Sigmoid colon (tissue), 7 donors: Measurements from ENCODE around the gene SOBP. TPM values are rescaled to one million over a fixed set of nuclear protein-coding genes. Genes with fewer than 3 reads are reported as not detected.

Experiments
- DNase-seq: peaks from one replicate; pipeline ENCODE4 v3.0.0-alpha.2; 2019
- H3K27ac ChIP-seq, 4 donors: fragments of 200-600 bp; sonication (generic); one replicate each; pipeline ENCODE4 v1.5.1; 2016 to 2019; ENCODE audit warnings: mild to moderate bottlenecking in 1 of 4
- H3K27me3 ChIP-seq, 3 donors: fragments of 200-600 bp; sonication (generic); one replicate each; pipeline ENCODE4 v1.5.1; 2019; ENCODE audit warnings: mild to moderate bottlenecking in 1 of 3
- H3K36me3 ChIP-seq, 4 donors: fragments of 200-600 bp; sonication (generic); one replicate each; pipeline ENCODE4 v1.5.1; 2016 to 2019
- H3K4me1 ChIP-seq, 4 donors: fragments of 200-600 bp; sonication (generic); one replicate each; pipeline ENCODE4 v1.5.1; 2017 to 2019
- H3K4me3 ChIP-seq, 4 donors: fragments of 200-600 bp; sonication (generic); one replicate each; pipeline ENCODE4 v1.5.1; 2017 to 2019; ENCODE audit warnings: mild to moderate bottlenecking in 2 of 4, moderate library complexity in 1 of 4
- H3K9me3 ChIP-seq, 4 donors: fragments of 200-600 bp in 3 of 4; sonication (generic) in 3 of 4; one replicate each; pipeline versions ENCODE4 v1.5.1 to v1.6.1; 2013 to 2019
- EP300 ChIP-seq, 4 donors: sonication (generic); formaldehyde crosslinking; IDR thresholded peaks; one replicate each; pipeline ENCODE4 v1.6.1; 2017; ENCODE audit warnings: antibody characterized with exemption in 4 of 4
- POLR2A ChIP-seq, 2 donors: fragments of 450-650 bp; IDR thresholded peaks; one replicate each; pipeline ENCODE4 v1.6.1; 2016; ENCODE audit warnings: antibody characterized with exemption in 2 of 2, mild to moderate bottlenecking in 2 of 2, moderate library complexity in 2 of 2
- POLR2AphosphoS5 ChIP-seq, 4 donors: sonication (generic); formaldehyde crosslinking; IDR thresholded peaks; one replicate each; pipeline ENCODE4 v1.6.1; 2017; ENCODE audit warnings: antibody characterized with exemption in 4 of 4
- WGBS, 2 donors: extraction: QIAGEN DNeasy Blood & Tissue Kit; methylation state at CpG; one replicate each; pipeline ENCODE4 v1.1.7; 2013; 5-methylcytosine and 5-hydroxymethylcytosine counted together
- intact Hi-C: fragments of 100-400 bp; cut with DNase I; formaldehyde crosslinking; loops from one replicate; pipeline ENCODE4 v1.15.1; 2023
- polyA plus RNA-seq, 3 donors: library from polyadenylated mRNA; stranded (reverse); fragments of 200-250 nt; gene quantifications; one replicate each; pipeline ENCODE4 v1.2.3, GENCODE V29; 2013
- total RNA-seq, 4 donors: library from RNA; depleted of rRNA; stranded (reverse); fragments of >200 nt; gene quantifications; one replicate each; pipeline ENCODE4 v1.1.0, GENCODE V29; 2016
- TF ChIP-seq, protein P1 (sequence below), 4 experiments: fragments of 450-650 bp in 3 of 4; fragments of 200-600 bp in 1 of 4; IDR thresholded peaks; one replicate each; pipeline ENCODE4 v1.5.1; 2016 to 2019; ENCODE audit warnings: antibody characterized with exemption in 4 of 4, mild to moderate bottlenecking in 3 of 4, moderate library complexity in 2 of 4
- donor health status: healthy with polysubstance abuse.
- donor health status: Bipolar disorder and iron deficiency.
- donor health status: healthy.

The SOBP gene
- total and polyA plus RNA-seq, 7 donors: 1.2 to 38.5 (median 16.8) TPM

DNA sequence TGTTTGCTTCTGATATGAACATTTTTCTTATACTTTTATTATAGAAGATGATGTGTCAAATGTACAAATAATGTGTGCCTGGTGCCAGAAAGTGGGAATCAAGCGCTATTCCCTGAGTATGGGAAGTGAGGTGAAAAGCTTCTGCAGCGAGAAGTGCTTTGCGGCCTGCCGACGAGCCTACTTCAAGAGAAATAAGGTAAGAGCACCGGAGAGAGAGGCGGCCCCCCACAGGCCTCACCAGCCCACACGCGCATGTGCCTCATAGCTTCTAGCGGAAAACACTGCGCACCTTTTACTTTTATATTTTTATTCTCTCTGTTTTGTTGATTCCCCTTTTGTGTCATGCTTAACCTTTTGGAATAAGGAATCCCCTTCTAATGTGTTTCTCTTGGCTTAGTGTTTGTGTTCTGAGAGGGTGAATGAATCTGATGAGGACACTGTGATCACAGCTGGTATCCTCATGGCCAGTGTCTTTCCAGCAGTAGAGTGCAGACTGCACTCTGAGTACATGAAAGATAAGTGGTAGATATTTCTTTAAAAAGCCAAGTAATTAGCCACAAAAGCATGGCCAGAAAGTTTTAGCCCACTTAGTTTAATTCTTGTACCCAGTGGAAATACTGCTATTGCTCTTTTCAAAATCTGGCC is 43.6 kb downstream of the SOBP start:
- 96 to 97% methylated on average over 11 of the region's 11 CpGs for WGBS, 2 donors
- Histone ChIP-seq H3K9me3 (no peaks in the 10 kb centered on the region), H3K36me3 (no peaks in the 10 kb centered on the region), H3K4me3 (no peak overlapping the region), H3K4me1 (peaks cover 0 to 71% (median 36%) of the 10 kb centered on the region in 4 donors), H3K27ac (peak overlapping the region; percentile 19 to 65 (median 56)), H3K27me3 (no peaks in the 10 kb centered on the region)
- no peak for DNase-seq
- no peak for TF ChIP-seq EP300 (IDR thresholded peaks at IDR 0.05)
- TF ChIP-seq, protein P1, sequence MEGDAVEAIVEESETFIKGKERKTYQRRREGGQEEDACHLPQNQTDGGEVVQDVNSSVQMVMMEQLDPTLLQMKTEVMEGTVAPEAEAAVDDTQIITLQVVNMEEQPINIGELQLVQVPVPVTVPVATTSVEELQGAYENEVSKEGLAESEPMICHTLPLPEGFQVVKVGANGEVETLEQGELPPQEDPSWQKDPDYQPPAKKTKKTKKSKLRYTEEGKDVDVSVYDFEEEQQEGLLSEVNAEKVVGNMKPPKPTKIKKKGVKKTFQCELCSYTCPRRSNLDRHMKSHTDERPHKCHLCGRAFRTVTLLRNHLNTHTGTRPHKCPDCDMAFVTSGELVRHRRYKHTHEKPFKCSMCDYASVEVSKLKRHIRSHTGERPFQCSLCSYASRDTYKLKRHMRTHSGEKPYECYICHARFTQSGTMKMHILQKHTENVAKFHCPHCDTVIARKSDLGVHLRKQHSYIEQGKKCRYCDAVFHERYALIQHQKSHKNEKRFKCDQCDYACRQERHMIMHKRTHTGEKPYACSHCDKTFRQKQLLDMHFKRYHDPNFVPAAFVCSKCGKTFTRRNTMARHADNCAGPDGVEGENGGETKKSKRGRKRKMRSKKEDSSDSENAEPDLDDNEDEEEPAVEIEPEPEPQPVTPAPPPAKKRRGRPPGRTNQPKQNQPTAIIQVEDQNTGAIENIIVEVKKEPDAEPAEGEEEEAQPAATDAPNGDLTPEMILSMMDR (IDR thresholded peaks at IDR 0.05): no peak
- no peak for TF ChIP-seq POLR2AphosphoS5 (IDR thresholded peaks at IDR 0.05)
- no peak for TF ChIP-seq POLR2A (IDR thresholded peaks at IDR 0.05)
- intact Hi-C loops: loop anchor here (5.0 kb wide), 1 partner anchor 36 kb away; no protein-coding TSS in a partner anchor

DNA sequence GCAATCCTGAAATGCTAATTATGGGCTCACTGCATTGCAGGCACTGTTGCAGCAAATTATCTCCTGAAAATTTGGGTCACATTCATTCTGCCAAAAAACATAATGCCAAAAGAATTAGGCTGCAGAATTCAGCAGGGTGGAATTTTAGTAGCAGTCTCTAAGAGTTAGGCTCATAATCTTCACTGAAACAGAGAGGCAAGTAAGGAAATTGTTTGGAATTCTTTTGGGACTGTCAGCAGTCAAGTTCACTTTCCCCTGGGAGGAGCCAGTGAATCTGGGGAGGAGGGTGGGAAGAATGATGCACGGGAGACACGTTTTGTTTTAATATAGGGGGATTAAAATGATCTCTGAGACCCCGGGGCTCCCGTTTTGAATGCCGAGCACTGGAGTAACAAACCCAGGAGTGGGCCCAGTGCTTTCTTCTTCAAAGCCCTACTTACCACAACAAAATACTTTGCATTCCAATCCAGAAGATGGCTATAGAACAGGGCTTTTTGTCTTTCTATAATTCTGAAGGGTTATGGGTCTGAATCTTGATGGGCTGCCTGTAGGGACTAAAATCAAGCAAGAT is 44.7 kb downstream of the SOBP start:
- H3K36me3 ChIP-seq: no peaks in the 10 kb centered on the region
- DNase-seq: no peak
- intact Hi-C loops: loop anchor here (5.0 kb wide), 1 partner anchor 37 kb away; no protein-coding TSS in a partner anchor
- peak overlapping the region; percentile 5 to 65 (median 43) for H3K27ac ChIP-seq
- no peaks in the 10 kb centered on the region for H3K9me3 ChIP-seq
- H3K4me3 ChIP-seq: no peak overlapping the region
- TF ChIP-seq, protein P1 (IDR thresholded peaks at IDR 0.05): no peak
- TF ChIP-seq POLR2AphosphoS5 (IDR thresholded peaks at IDR 0.05) (no peak), POLR2A (IDR thresholded peaks at IDR 0.05) (no peak), EP300 (IDR thresholded peaks at IDR 0.05) (no peak)
- peaks cover 0 to 66% (median 30%) of the 10 kb centered on the region in 4 donors for H3K4me1 ChIP-seq
- H3K27me3 ChIP-seq: no peaks in the 10 kb centered on the region
- 74 to 75% methylated on average over 5 of the region's 5 CpGs for WGBS, 2 donors

DNA sequence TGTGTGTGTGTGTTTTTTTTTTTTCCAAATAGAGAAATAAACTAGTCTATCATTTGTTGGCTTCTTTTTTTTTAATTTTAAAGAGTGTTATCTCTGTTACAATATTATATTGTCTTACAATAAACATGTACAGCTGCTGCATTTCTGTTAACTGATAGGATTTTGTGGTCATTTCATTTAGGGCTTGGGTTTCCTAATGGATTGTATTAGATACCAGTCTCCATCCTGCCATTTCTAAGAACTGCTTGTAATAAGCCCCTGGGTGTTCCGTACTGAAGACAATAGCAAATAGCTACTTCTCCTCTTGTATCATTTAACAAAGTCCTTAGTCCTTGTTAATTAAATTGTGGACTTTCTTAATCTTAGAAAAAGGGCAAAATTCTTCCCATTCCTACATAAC is 45.7 kb downstream of the SOBP start:
- no peaks in the 10 kb centered on the region for H3K9me3 ChIP-seq
- no peaks in the 10 kb centered on the region for H3K36me3 ChIP-seq
- no peak for DNase-seq
- peak overlapping the region in 2 of 4 donors; percentile 56 to 65 for H3K27ac ChIP-seq
- no peaks in the 10 kb centered on the region for H3K27me3 ChIP-seq
- TF ChIP-seq EP300 (IDR thresholded peaks at IDR 0.05) (no peak), POLR2AphosphoS5 (IDR thresholded peaks at IDR 0.05) (no peak), POLR2A (IDR thresholded peaks at IDR 0.05) (no peak)
- TF ChIP-seq, protein P1 (IDR thresholded peaks at IDR 0.05): no peak
- H3K4me1 ChIP-seq: peaks cover 0 to 66% (median 33%) of the 10 kb centered on the region in 4 donors
- 89 to 94% methylated on average over 1 of the region's 1 CpG for WGBS, 2 donors
- intact Hi-C loops: no loop called here
- H3K4me3 ChIP-seq: no peak overlapping the region

DNA sequence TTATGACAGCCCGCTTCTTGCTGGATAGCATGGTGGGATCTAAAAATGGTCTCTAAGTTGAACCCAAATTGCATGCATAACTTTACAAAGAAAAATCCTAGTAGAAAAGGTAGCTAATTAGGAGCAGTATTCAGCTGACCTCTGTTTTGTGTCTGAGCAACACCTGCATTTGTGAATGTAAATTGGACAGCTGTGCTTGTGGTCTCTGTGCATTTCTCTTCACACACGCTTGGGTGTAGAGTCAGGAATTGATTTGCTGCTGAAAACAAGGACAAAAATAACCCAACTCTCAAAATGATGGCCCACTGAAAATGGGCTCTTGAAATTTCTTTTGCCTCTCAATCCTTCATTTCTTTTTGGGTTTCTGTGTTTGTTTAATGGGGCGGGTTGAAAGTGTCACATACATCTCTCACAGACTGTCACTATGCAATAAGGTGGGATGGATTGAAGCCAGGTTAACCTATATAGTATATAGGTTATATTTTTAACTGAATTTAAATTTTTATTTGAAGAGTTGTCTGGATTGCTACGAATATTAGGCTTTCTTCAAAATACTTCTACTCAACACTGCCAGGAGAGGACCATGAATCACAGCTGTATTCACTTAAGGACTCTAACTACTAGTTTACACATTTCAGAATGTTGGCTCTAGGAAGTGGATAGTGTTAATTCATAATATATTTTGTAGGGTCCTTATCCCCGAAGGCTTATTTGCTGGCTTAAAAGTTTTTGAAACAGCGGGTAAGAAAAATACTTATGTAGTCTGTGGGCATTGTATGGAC is 46.5 kb downstream of the SOBP start:
- no peak for TF ChIP-seq EP300 (IDR thresholded peaks at IDR 0.05)
- TF ChIP-seq POLR2AphosphoS5 (IDR thresholded peaks at IDR 0.05): no peak
- no peak for TF ChIP-seq POLR2A (IDR thresholded peaks at IDR 0.05)
- TF ChIP-seq, protein P1 (IDR thresholded peaks at IDR 0.05): no peak
- no peak for DNase-seq
- Histone ChIP-seq H3K36me3 (no peaks in the 10 kb centered on the region), H3K9me3 (no peaks in the 10 kb centered on the region), H3K4me1 (peaks cover 0 to 68% (median 34%) of the 10 kb centered on the region in 4 donors), H3K27ac (peak overlapping the region in 2 of 4 donors; percentile 1 to 65), H3K4me3 (no peak overlapping the region), H3K27me3 (no peaks in the 10 kb centered on the region)
- 78 to 84% methylated on average over 6 of the region's 6 CpGs for WGBS, 2 donors
- intact Hi-C loops: no loop called here
